8988T (cell line): ENCODE results near the gene OGFOD2.

Experiments used
- DNase-seq: peaks from one replicate; pipeline ENCODE4 v3.0.0; 2011

The OGFOD2 gene

DNA sequence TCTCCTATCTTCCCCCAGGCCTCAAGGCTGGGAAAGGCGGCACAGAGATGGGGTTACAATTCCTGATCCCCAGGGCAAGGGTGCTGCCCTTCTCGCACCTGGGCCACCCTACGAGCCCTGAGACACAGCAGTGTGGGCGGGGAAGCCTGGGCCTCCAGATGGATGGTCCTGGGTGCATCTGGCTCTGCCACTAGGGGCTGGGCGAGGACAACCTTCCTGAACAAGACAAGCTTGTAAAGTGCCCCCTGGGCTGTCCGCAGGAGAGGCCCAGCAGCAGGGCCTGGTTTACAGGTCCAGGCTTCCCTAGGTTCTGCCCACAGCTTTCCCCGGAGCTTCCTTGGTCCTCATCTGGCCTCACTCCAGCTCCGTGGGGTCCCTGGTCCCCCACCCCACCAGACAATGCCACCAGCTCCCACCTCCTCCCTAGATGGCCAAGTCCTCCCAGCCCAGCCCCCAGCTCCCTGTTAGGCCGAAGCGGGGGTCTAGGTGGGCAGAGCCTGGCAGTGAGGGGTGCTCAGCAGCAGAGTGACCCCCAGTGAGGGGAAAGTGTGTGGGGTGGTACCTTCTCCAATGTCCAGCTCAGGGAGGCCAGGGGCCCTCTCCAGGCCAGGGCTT lies 14.3 kb downstream of the OGFOD2 start:
- DNase-seq: peak; percentile 90

DNA sequence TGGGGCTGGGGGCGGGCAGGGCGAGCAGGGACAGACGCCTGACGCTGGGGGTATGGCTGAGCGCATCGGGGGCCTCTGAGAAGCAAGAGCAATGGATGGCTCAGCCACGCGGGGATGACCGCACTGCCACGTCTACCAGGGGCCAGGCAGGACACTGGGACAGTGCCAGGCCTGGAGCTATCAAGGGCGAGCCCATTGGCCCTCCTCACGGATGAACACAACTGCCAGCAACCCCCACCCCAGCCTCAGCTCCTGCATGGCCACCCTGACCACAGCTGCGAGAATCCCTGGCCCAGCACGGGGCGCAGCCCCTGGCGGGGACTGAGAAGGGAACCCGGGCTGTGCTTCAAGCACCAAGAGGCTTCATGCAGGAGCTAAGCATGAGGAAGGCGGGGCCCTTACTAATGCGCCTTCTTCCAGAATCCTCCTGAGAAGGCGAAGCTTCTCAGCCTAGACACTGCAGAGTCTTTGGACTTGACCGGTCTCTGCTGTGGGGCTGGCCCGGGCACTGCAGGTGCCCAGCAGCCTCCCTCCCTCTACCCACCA lies 14.9 kb downstream of the OGFOD2 start:
- DNase-seq: no peak

DNA sequence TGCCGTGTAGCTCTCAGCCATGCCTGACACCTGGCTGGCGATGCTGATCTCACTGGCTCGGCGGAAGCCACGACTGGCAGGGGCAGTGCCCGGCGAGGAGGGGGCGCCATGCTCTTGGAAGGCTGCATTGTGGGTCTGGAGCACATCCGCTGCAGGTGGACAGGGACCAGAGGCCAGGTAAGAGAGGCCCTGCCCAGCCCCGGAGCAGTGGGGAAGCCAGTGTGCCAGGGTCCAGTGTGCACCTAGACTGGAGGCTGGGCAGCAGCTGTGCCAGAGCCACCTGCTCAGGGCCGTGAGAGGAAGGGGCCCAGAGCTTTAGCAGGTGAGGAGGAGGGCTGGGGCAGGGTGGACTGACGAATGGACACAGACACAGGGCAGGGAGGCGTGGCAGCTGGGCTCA lies 15.5 kb downstream of the OGFOD2 start:
- no peak for DNase-seq

DNA sequence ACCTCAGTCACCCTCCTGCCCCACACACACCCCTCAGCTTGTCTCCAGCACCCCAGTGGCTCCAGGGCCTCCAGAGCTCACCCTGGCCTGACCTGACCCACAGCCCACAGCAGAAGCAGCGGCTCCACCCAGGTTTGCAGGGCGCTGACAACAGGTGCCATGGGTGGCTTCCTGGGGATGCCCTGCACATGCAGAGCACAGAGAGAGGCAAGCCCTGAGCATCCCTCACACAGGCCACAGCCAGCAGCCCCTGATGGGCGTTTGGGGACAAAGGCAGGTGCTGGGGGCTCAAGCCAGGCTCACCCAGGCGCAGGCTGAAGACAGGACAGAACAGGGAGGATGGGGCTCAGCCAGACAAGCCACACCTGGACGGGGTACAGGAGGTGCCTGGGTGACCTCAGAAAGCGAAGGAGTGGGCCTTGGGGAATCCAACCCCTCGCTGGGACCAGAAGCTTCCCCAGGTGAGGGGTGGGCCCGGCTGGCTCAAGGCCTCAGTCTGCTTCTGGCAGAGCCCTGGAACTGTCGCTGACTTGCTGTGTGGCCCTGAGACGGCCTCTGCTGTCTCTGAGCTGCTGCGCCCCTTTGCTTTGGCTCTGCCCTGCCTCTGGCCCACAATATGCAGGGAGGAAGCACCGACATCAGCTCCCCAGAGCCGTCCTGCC lies 16.0 kb downstream of the OGFOD2 start:
- DNase-seq: no peak

DNA sequence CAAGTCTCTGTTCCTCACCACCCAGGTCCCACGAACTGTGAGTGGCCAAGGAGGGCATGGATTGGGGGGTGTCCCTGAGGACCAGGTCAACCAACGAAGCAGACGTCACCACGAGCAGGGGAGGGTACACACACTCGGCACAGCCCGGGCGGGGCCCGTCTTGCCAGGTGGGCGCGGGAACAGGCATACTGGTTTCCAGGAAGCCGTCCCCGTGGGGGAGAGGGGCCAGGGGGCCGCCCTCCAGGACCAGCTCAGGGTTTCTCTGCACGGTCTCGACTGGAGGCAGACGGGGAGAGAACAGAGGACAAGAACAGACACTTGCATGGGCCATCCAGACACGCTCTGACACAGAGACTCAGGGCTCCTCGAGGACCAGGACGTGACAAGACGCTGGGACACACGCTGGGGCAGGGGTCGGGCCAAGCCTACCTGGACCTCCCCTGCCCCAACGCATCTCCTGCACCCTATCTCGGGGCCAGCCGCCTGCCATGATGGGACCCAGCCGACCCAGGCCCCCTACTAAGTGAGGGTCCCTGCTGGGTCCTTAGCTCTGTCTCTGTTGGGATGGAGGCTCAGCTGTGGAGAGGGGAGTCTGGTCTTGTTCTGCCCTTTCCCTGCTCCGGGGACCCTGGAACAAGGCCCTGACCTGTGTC lies 16.7 kb downstream of the OGFOD2 start:
- DNase-seq: no peak

DNA sequence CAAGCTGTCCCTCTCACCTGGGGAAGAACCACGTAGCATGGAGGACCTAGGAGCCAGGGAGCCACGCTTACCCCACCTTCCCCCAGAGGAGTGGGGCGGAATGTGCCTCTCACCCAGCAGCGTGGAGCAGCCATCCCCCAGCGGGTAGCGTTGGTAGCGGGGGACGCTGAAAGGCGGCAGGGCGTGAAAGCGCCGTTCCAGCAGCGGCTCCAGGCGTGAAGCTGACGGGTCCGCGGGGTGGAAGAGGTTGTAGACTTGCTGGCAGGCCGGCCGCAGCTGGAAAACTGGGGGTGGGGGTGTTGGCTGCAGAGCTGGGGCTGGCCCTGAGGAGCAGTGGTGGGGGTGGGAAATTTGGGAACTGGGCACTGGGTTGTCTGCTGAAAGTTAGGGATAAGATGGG lies 17.3 kb downstream of the OGFOD2 start:
- no peak for DNase-seq

DNA sequence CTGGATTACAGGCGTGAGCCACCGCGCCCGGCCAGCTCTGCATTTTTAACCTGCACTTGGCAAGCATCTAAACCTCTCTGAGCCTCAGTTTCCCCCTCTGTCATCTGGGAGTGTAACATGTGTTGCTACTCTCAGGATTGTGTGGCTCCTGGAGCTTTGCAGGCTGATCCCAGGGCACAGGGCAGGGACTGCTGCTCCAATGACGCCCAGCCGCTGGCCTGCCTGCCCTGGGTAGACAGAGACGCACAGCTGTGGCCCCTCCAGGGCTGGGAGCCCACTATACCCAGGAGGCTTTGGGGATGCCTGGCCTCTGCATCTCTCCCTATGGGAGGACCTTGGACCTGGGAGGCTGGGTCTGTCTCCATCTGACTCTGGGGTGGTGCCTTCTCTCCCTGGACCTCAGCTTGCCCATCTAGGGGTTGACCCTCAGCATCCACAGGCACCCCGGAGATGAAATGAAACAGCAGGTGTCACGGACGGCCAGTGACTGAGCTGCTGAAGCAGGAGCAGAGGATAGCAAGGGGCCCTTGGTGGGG lies 19.2 kb downstream of the OGFOD2 start:
- DNase-seq: no peak

DNA sequence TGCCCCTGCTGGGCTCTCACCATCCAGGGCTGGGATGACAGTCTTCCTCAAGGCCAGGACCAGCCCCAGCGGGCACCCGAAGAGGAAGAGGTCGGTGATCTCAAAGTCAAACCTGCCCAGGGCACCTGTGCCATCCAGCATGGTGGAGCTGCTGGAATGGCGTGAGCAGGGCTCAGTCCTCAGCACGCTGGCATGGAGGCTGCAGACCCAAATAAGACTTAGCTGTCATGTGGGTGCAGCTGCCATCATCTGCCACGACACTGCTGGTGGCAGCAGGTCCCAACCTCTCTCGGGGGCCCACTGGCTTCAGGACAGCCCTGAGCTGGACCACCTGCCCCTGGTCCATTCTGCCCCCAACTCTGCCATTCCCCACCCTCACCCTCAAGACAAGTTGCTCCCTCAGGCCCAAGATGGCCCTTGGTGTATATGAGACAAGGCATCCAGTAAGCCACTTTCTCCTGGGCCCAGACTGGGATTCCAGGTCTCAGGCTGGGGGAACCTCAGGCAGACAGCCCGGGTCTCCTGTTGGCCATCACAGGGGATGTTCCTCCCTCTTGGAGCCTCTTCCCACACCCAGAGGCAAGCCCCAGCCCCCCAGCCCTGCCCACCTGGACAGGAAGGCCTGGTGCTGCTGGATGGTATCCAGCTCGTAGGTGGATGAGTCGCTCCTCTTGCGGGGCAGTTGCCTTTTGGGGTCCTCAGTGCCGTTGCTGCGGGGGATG lies 19.9 kb downstream of the OGFOD2 start:
- DNase-seq: no peak

DNA sequence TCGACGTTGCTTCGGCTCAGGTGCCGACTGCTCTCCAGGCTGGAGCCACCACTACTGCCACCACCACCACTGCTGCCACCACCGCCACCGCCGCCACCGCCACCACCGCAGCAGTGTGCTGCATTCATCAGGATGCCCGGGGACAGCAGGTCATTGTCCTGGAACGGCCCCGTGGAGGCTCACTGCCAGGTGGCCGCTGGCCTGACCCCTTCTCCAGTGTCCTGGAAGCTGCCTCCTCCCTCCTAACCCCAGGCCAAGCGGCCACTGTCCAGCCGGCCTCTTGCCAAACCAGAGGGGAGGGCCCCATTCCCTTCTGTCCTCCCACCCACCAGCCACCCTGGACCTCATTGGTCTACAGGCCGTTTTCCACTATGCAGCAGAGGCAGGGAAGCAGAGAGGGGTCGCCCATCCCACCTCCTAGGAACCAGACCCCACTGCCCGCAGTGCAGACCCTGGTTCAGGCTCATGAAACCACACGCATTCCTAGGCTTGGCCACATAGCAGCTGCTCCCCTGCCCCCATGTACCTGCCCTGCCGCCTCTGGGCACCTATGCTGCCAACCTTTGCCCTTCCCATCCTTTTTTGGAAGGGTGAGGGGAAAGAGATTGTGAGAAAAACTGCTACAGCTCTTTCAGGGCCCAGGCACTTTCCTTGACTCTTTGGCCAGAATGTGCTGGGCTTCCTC lies 20.6 kb downstream of the OGFOD2 start:
- no peak for DNase-seq

DNA sequence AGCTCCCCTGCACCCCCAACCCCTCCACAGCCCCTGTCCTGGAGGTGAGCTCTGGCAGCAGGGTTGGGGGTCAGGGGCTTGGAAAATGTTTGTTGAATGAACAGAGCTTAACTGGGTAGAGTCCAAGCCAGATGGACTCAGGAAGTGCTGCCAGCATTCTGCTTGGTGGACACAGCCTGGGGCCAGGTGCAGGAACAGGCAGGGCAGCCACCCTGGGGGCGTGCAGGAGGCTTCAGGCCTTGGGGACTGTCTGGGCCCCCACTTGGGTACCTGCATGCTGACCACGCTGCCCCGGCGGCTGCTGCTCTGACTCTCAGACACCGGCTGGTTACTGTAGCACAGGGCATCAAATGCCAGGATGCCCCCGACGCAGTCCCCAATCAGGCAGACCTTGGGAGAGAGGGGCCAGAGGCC lies 21.2 kb downstream of the OGFOD2 start:
- no peak for DNase-seq

DNA sequence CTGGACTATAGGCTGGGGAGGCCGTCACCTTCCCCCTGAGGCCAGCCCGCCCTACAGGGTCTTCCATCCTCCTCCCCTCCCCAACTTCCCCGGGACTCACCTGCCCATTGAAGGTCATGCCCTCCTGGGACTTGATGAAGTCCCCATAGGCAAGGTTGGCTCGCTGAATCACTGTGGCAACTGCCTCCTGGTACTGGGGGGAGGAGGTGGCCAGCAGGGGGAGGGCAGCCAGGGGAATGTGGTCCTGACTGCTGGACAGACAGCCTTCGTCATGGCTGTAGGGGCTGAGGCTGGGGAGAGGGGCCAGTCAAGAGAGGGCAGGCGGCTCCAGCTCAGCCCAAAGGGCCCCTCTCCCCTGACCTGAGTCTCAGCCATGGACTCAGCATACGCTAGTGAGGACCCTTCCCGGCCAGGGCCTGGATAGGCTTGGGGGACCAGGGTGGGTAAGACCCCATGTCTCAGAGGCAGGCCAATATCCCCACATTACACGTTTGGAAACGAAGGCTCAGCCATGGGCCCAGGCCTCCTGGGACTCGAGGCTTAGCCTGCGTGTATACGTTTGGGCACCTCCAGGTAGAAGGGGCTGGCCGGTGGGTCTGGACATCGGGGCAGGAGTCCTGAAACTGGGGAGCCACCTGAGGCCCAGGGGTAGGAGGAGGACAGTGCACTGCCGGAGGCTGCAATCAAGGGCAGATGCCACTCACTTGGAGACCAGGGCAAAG lies 21.7 kb downstream of the OGFOD2 start:
- no peak for DNase-seq

DNA sequence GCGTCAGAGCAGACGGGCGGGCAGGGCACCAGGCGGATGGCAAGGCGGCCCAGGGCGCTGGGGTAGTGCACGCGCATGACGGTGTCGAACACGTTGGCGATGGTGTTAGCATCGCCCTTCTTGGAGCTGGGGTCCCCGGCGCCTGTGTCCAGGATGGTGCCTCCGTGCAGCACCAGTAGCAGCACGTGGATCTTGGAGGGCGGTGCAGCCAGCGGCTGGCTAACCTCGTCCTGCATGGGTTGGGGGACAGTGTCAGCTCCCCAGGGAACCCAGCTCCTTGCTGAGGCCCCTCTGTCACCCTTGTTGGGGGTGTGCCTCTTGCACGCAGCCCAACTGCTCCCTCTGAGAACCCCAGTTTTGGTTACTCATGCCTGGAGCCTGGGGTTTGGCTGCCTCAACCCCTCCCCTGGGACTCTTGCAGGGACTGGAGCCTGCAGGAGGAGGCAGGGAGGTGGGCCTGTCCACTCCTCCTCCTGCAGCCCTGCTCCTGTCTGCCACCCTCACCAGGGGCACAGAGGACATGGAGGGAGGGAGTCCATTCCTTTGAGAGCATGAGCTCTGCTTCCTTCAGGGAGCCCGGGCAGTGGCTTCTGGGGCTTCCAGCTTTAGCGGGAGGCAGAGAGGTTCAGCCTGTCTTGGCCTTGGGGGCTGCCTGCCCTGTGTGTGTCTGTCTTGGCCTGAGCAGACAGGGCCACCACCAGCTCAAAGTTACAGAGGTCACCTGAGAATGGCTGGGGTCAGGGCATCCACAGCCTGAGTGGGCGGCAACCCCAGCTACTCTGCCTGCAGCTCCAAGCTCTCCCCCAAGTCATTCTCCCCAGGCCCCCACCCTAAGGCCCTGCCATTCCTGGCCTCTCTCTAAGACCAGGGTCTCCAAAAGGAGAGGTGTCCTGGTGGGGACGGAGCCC lies 22.6 kb downstream of the OGFOD2 start:
- DNase-seq: no peak

DNA sequence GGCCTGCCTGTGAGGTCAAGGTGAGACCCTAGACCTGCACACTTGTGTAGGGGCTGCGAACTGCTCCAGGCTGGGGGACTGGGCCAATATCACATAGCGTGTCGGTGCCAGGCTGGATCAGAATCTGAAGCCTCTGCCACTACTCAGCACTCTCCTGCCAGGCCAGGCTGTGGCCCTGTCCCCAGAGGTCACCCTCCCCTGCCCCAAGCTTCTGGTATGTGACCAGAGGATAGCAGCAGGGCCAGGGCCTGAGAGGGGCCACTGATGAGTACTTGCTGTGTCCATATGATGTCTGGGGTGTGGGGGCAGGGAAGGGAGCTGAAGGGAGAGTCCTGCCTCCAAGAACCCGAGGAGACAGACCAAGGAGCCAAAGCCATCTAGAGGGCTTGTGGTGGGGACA lies 23.3 kb downstream of the OGFOD2 start:
- no peak for DNase-seq

DNA sequence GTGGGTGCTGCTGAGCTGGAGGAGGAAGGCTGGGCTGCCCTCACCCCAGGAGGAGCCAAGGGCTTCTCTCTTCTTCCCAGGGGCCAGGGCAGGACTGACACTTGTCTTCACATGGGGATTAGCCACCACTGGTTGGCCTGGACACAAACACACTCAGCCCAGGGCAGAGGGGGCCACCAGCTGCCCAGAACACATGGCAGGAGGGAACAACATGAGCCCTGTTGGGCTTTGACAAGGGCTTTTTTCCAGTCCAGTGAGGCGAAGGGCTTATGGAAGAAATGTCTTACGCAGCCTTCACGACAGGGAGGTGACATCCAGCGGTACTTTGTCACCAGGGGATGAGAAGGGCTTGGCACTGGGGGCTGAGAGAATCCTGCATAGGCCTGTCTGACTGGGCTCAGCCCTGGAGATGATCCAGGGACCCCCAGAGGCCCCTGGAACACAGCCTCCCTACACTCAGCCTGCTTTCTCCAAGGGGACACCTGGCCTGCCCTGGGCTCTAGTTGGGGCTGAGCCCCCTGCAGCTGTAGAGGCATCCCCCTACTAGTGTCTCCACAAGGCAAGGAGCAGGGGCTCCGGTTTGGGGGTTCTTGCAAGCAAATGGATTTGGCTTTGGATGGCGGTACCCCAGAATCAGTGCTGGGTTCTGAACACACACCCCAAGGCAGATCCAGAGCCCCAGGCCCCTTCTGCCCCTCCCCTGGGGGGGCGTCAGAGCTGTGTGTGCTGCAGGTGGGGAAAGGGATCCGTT lies 24.3 kb downstream of the OGFOD2 start:
- DNase-seq: no peak

DNA sequence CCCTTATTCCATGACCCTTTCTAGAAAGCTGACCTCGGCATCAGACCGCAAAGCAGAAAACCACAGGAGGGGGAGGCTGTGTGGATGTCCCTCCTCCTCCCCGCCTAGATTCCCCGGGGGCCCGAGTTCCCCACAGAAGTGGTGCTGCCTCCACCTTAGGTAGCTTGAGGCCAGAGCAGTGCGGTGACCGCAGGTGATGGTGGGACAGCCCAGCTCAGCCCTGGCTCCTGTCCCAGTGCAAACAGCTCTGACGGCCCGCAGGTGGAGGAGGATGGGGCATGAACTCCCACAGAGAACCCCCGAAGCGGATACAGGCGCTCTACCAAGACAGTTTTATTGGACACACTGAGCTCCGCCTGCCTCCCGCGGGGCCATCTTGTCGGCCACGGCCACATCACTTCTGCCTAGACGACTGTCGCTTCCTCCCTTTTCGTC lies 25.0 kb downstream of the OGFOD2 start:
- no peak for DNase-seq

DNA sequence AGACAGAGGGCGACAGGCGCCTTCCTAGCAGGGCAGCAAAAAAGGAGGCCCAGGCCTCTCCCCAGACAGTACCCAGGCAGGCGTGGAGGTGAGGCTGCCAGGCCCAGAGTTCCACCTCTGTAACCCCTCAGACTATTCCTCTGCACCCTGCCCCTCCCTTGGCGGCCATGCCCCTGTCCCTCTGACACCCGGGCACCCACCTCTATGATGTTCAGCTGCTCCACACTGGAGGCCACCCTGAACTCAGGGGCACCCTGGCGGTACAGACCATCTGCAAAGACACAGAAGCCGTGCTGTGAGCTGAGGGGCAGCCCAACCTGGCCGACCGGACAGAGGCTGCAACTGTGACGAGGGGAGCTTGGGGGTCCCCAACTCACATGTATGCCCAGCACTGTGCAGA lies 25.5 kb downstream of the OGFOD2 start:
- DNase-seq: no peak

DNA sequence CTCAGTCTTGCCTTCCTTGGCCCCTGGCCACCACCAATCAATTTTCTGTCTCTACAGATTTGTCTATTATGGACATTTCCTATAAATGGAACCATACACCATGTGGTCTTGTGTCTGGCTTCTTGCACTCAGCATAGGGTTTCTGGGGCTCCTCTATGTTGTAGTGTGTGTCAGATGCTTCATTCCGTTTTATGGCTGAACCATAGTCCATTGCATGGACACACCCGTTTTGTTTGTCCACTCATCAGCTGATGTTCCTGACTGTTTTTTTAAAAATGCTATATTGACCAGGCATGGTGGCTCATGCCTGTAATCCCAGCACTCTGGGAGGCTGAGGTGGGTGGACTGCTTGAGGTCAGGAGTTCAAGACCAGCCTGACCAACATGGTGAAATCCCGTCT lies 26.4 kb downstream of the OGFOD2 start:
- DNase-seq: no peak

DNA sequence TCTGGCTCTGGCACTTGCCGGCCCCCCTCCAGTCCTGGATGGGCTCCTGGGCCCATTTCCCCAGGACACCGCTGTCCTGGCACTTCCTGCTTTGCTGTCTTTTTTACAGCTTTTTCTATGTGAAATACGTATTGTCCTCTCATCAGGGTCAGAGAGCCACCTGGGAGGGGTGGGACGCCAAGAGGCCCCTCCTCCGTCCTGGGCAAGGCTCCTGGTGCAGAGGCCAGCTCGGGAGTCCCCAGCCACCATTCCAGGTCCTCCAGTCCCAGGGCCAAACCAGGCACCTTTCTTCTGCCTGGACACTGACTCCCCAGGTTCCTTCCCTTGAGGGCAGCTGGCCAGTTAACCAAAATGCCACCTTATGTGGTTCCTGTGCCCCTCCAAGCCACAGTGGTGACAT lies 28.2 kb downstream of the OGFOD2 start:
- DNase-seq: no peak

DNA sequence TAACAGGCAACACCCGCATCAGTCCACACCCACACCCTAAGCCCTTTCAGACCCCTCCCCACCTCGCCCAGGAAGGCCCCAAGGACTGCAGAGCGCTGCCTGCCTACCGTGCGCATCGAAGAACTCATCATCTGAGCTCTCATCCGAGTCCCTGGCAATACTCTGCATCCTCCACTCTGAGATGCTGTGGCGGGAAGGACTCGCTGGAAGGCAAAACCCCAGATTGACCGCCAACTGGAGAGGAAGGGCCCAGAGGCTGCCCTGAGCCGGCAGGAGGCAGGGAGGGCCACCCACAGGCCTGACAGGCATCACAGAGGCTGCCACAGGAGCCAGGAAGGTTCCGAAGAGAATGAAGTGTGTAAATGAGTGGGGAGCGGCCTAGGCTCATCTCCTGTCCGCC lies 29.2 kb downstream of the OGFOD2 start:
- no peak for DNase-seq

DNA sequence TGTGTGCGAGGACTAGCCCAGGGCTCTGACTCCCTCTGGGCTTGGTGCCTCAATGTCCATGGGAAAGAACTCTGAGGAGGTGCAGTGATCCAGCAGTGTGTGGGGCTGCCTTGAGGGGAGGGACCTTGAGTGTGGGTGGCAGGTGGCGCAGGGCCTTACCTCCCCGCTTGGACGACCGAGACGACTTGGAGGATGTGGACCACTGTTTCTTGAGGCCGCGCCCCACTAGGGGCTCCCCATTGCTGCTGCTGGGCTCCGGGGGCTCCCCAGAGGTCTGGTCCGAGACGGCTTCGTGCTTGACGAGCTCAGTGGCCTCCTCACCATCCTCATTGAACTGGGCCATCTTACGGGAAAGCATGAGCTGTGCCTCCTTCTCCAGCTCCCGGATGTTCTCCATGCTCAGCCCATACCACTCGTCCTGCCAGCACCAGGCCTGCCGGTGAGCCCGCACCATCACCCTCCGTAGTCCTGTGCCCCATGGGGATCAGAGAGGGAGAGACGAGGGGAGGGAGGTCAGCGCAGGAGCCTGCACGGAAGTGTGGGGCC lies 30.1 kb downstream of the OGFOD2 start:
- no peak for DNase-seq
